Astrocyte (in vitro differentiated cells and primary cell): ENCODE results near the gene ZNF71.

Experiments
- CTCF ChIP-seq: IDR thresholded peaks from 2 replicates; pipeline ENCODE4 v1.5.1; 2011; ENCODE audit warnings: low read depth, mild to moderate bottlenecking, inconsistent platforms, low read length, moderate library complexity; ENCODE audit not compliant: insufficient read depth
- EZH2 ChIP-seq: IDR thresholded peaks from 2 replicates; pipeline ENCODE4 v1.6.1; 2012; ENCODE audit warnings: mild to moderate bottlenecking, low read length, inconsistent platforms; ENCODE audit not compliant: insufficient read depth

GRCh38 chr19:56661248-56661647 lies 66.1 kb downstream of the ZNF71 start:
- TF ChIP-seq CTCF (no peak), EZH2 (no peak)
